GM21737 (cell line): ENCODE data around the gene HLA-B.
"Not testable (repeated sequence)": the region's sequence is repeated elsewhere in the genome, so short reads cannot be mapped to it uniquely, and the experiment has no call there.

Experiments used
- ATAC-seq: cut with Tn5 transposase; IDR thresholded peaks from one replicate; pipeline ENCODE4 v1.9.1; 2021; ENCODE audit warnings: mild to moderate bottlenecking, moderate library complexity; ENCODE audit not compliant: unreplicated experiment

Gene HLA-B

DNA sequence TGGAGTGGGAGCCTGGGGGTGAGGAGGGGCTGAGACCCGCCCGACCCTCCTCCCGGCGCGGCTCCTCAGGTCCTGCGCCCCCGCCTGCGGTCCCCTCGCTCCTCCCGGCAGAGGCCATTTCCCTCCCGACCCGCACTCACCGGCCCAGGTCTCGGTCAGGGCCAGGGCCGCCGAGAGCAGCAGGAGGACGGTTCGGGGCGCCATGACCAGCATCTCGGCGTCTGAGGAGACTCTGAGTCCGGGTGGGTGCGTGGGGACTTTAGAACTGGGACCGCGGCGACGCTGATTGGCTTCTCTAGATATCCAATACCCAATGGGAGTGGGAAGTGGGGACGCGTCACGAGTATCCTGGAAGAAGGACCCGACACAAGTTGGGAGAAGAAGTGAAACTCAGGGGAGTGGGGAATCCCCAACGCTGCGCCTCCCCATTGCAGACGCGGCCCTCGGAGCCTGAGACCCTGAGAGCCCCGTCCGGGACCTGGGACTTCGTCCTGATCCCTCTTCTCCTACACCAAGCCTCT lies at the start of gene HLA-B:
TSS of gene HLA-B (minus strand) at position 234 of the 521 bp plus-strand sequence. CDS start at position 213, 21 bp downstream.
- ATAC-seq = peak; percentile 72

DNA sequence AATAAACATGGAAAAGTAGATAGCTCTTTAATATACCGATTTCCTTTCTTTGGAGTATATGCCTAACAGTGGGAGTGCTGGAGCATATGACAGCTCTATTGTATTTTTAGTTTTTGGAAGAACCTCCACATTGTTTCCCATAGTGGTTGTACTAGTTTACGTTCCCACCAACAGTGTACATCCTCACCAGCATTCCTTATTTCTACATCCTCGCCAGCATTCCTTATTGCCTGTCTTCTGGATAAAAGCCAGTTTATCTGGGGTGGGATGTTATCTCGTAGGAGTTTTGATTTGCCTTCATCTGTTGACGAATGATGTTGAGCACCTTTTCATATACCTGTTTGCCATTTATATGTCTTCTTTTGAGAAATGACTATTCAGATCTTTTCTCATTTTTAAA lies 49.0 kb upstream of the HLA-B start:
- ATAC-seq = no peak

GRCh38 chr6:31404061-31404364 lies 47.0 kb upstream of the HLA-B start:
- not testable (repeated sequence) for ATAC-seq

GRCh38 chr6:31403283-31404060 lies 46.5 kb upstream of the HLA-B start, which contains the start of gene MICA:
Gene MICA, plus strand, starts transcription at chr6:31403595. Its CDS starts 38 bp downstream, at chr6:31403633.
- ATAC-seq = peak; percentile 56

DNA sequence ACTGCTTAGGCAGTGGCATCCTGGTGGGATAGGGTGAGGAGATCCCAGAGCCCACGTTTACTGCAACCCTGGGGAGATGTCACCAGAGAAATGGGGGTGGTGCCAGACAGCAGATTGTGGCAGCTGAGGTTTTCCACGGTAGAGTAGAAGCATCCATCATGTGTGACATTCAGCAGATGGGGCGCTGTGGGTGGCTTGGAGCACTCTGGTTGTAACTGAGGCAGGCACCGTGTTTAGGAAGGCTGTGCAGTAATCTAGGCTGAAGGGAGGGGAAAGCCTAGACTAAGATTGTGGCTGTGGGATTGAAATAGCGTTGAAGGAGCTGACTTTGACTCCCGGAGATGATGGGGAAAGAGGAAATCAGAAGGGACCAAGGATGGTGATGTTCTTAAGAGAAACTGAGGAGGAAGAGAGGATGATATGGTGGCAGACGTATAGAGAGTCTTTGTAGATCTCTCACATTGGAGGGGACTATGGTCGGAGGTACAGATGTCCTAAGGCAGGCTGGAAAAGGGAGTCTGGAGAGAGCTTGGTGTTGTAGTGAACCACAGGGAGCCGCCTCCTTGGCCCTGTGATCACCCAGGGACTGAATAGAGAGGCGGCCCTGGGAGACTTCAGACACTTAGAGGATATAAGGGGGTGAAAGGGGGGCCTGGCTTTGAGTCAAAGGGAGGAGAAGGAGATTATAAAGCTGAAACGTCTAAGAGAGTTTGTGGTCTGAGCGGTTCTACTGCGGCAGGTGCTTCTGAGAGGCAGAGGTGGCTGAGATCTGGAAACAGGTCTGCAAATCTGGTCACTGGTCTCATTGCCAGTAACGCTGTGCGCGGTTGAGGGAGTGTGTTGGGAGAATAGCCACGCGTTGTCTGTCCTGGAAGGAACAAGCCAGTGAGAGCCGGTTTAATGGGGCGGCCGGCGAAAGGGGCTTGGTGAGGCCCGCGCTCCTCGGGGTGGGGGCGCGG lies 45.6 kb upstream of the HLA-B start:
- ATAC-seq = no peak

- no peak for ATAC-seq
Observed at GRCh38 chr6:31401403-31401802, 44.4 kb upstream of the HLA-B start.

DNA sequence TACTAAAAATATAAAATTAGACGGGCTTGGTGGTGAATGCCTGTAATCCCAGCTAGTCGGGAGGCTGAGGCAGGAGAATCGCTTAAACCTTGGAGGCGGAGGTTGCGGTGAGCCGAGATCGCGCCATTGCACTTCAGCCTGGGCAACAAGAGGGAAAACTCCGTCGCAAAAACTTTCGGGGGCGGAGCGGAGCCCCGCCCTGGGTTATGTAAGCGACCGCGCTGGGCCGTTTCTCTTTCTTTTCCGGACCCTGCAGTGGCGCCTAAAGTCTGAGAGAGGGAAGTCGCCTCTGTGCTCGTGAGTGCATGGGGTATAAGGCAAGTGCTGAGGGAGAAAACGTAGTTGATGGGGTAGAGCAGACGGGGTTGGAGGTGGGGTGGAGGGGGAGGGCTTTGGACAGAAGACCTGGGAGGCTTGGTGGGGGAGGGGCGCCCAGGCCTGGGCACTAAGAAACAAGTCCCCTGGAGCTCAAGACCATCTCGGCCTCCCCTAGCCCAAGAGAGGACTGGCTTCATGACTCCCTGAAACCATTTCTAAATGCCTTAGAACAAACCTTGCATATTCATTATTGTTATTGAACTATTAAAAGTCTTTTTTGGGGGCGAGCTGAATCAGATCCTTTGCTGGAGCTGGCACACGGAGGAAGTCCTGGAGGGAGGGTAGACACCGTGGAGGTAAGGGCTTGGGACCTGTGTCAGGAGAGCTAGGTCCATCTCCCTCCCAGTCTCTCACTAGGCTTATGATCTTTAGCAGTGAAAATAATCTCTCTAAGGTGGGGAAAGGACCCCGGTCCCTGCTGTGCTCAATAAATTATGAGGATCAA lies 43.7 kb upstream of the HLA-B start:
- peak; percentile 37 for ATAC-seq

DNA sequence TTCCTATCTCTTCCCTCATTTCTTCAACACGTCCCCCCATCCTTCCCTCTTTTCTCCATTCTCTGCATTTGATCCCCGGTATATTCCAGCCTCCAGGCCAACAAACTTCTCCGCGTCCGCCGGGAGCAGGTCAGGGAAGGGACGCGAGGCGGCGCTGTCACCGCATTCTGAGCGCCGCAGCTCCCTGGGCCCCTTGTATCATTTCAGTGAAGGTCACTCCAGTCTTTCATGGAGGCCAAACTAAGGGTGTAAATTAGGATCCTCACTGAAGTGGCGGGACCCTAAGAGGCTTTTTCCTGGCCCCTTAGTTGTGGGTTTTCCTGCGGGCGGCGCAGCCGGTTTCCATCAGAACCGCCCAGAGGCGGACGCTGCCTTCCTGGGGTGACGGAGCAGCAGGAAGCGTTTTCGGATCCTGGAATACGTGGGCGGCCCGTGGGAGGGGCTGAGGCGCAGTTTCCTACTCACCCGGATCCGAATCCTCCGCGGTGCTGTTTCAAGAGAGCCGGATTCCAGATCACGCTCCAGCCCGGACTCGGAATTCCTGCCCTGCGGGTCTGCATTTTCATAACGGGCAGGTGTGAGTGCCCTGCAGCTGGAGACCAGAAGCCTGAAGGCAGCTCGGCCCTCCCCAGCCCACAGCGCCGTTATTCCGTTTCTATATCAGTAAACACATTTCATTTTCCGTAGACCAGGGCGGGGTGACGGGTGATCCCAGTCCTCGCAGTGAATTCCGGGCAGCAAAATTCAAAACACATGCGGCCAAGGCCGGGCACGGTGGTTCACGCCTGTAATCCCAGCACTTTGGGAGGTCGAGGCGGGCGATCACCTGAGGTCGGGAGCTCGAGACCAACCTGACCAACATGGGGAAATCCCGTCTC lies 42.8 kb upstream of the HLA-B start:
- ATAC-seq = peak; percentile 0

- no peak for ATAC-seq
Observed at GRCh38 chr6:31397901-31398525, 41.0 kb upstream of the HLA-B start.

- not testable (repeated sequence) for ATAC-seq
Observed at GRCh38 chr6:31397153-31397499, 40.1 kb upstream of the HLA-B start.

GRCh38 chr6:31396422-31397152 lies 39.6 kb upstream of the HLA-B start:
- ATAC-seq = no peak

GRCh38 chr6:31395832-31396231 lies 38.9 kb upstream of the HLA-B start:
- no peak for ATAC-seq

DNA sequence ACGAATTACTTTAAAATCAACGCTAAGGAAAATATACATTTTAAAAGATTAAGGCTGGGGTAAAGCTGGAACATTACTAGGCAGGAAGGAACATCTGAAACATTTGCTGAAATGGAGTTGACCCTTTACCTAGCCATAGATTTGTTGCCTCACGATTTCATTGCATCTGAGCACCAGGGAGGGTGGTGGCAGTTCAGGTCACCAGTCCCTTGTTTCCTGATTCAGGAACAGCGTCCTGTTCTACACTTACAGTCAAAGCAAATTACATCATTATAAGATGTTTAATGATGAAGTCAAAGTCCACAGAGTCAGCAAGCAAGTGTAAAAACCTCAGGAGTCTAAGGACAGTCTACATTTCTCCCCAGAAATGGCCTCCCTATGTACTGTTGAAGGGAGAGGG lies 37.4 kb upstream of the HLA-B start:
- ATAC-seq = no peak

DNA sequence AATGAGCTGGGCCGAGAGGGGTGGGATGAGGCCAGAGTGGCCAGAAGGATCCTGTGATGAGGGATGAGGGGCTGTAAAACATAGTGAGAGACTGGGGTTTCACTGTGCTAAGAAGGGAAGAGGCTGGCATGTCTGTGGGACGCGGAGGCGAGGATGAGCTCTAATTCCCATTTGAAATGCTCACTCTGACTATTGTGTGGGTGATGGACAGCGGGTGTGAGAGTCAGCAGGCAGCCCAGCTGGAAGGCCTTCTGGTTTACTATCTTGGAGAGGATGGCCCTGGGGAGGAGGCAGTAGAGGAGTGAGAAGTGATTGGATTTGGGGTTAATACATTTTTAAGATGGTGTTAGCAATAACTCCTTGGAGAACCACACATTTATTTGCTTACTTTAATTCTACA lies 37.0 kb upstream of the HLA-B start:
- ATAC-seq = no peak

GRCh38 chr6:31389802-31390132 lies 32.8 kb upstream of the HLA-B start:
- not testable (repeated sequence) for ATAC-seq

DNA sequence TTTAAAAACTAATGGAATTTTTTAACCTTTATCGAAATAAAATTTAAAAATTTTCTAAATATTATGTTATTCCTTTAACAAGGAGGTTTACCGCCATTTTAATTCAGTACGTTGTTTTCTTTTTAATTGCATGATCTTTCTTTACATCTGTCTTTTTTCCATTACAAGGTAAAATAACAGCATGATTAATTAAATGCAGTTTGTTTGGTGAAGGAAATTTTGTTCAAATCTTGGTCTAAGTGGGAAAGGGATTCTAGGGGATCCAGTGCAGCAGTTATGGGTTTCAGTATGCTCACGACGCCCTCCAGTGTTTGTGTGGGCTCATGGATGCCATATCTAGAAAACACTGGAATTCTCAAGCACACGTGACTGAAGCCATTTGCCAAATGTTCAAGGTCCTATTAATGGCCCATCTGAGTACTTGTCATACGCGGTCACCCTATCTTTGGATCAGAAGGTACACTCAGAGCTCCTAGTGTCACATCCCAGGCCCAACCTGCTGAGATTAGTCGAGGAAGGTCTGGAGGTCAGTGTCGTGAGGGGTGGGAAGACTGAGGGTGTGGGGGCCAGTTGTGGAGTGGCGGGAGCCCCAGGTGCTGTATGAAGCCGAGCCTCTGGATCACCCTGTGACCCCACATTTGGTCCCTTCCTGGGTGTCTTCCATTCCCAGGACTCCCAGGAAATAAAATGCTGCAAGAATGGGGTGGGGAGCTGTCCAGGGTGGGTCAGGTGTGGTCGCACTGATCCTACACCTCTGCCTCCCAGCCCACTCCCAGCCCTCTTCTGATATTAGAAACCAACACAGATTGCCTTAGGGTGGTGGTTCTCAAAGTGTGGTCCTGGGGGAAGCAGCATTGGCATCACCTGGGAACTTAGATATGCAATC lies 32.2 kb upstream of the HLA-B start:
- not testable (repeated sequence) for ATAC-seq

- no peak for ATAC-seq
Observed at GRCh38 chr6:31386977-31387376, 30.0 kb upstream of the HLA-B start.

GRCh38 chr6:31386099-31386498 lies 29.1 kb upstream of the HLA-B start:
- no peak for ATAC-seq
